ENCODE measurements around the gene SZT2.

Gene SZT2

DNA sequence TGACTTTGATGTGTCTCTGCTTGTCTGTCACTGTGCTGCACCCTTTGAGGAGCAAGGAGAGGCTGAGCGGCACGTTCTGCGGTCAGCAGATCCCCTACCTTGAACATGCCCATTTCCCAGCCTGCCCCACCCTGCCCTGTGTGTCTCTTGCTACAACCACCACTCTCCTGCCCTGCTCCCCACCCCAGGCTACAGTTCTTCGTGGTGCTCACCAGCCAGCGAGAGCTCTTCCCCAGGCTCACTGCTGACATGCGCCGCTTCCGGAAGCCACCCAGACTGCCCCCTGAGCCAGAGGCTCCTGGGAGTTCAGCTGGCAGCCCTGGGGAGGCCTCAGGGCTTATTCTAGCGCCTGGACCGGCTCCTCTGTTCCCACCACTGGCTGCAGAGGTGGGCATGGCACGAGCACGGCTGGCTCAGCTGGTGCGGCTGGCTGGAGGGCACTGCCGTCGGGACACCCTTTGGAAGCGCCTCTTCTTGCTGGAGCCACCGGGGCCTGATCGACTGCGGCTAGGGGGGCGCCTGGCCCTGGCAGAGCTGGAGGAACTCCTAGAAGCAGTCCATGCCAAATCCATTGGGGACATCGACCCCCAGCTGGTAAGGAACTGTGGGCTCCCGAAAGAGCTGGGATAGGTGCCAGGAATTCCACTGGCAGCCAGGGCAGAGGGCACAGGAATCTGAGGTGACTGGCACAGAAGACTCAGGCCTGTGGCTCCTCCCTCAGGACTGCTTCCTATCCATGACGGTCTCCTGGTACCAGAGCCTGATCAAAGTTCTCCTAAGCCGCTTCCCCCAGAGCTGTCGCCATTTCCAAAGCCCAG lies 58.4 kb downstream of the SZT2 start:
- no peak for TF ChIP-seq CTCF (IDR thresholded peaks at IDR 0.05; ENCODE audit: extremely low read depth, missing control alignments)
- no peak for DNase-seq (ENCODE audit: low spot score)

DNA sequence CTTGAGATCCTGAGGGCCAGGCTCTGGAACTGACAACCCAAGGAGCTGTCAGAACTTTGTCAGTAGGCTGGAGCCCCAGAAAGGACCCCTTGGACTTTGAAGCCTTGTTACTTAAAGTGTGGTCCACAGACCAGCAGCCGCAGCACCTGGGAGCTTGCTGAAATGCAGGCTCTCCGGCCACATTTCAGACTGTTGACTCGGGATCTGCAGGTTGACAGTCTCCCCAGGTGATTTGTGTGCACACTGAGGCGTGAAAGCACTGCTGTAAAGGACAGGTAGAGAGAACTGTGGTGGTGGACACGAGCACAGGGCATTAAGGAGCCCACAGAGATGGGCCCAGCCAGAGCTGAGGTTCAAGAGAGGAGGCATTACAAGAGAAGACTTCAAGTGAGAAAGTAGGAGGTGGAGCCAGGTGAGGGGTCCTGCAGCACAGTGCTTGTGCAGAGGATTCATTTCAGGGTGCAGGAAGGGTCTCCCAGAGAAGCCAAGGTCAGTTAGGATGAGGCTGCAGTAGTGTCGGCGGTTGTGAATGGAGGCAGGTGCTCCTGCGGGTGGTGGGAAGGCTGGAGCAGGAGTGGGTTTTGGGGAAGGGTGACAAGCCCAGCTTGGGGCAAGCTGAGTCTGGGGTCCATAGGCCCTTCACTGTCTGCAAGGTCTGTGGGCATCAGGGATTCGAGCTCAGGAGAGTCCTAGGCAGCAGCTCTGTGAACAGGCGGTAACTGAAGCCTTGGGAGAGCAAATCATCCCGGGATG lies 59.4 kb downstream of the SZT2 start:
- no peak for DNase-seq (ENCODE audit: low spot score)

GRCh38 chr1:43449708-43450069 lies 60.0 kb downstream of the SZT2 start:
- no peak for DNase-seq (ENCODE audit: low spot score)
- no peak for TF ChIP-seq CTCF (IDR thresholded peaks at IDR 0.05; ENCODE audit: extremely low read depth, missing control alignments)

More for the DNA sequence above, 59.4 kb downstream of the SZT2 start:
- no peak for TF ChIP-seq CTCF (IDR thresholded peaks at IDR 0.05; ENCODE audit: extremely low read depth, missing control alignments)

GRCh38 chr1:43450251-43450941 lies 60.7 kb downstream of the SZT2 start:
- no peak for TF ChIP-seq CTCF (IDR thresholded peaks at IDR 0.05; ENCODE audit: extremely low read depth, missing control alignments)
- DNase-seq (ENCODE audit: low spot score), result no peak

DNA sequence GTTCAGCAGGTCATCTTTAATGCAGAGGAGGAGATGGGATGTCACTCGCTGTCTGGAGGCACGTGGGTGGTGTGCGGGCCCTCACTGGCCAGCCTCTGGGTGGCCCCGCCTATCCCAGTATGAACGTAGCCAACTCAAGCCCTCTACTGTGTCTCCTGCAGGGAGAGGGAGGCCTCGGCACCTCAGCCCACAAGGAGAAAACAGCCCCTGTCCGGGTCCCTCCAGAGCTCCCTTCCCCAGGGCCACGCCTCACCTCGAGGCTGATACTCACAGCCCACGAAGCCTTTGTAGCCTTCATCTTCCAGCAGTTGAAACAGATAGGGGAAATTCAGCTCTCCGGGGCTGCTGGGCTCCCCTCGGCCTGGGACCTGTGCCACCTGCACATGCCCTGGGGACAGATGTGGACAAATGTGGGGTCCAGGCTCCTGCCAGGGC lies 61.5 kb downstream of the SZT2 start:
- DNase-seq (ENCODE audit: low spot score), result no peak
- no peak for TF ChIP-seq CTCF (IDR thresholded peaks at IDR 0.05; ENCODE audit: extremely low read depth, missing control alignments)

DNA sequence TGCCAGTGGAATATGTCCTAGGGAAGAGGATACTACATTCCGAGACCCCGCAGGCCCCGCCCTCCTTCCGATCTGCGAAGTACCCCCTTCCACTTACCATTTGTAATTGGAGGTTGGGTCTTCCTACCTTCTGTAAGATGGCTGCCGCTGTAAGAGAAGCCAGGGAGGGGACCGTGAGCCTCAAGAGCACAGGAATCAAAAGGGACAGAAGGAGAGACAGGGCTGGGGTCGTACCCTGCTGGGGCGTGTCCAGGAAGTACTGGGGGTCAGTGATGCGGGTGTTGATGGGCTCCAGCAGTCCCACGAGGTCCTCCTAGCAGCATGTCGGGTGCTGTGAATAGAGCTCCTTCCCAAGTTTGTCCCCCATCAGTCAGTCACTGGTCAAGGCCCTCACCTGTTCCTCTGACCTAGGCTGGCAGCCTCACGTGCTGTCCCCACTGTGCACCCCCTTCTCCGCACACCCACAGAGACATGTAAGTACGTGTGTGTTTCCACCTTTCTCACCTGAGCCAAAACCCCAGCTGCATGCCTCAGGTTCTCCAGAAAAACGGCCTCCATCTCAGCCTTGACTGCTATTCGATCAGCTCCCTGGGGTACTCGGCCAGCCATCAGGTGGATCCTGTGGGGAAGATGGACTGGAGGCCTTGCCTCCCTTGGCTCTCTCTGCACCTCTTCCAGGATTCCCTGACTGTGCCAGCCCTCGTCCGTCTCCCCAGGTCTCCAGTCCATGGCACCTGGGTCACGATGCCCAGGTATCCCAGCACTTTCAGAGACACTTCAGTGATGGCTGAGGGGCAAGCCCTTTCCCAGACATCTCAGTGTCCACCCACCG lies 62.2 kb downstream of the SZT2 start:
- no peak for DNase-seq (ENCODE audit: low spot score)
- TF ChIP-seq CTCF (IDR thresholded peaks at IDR 0.05; ENCODE audit: extremely low read depth, missing control alignments), result no peak

Data from GM20000 (cell line).